Epithelial cell of prostate (primary cell): ENCODE results near the gene VGLL4.
"Not testable (repeated sequence)": the region's sequence is repeated elsewhere in the genome, so short reads cannot be mapped to it uniquely, and the experiment has no call there.

ENCODE experiments used
- DNase-seq: peaks from one replicate; pipeline ENCODE4 v3.0.0-alpha.2; 2011; ENCODE audit warnings: low read depth, low spot score
- H3K27ac ChIP-seq: fragments of 450-650 bp; 2 replicates; pipeline ENCODE4 v1.5.1; 2017; ENCODE audit warnings: mild to moderate bottlenecking

VGLL4 gene

DNA sequence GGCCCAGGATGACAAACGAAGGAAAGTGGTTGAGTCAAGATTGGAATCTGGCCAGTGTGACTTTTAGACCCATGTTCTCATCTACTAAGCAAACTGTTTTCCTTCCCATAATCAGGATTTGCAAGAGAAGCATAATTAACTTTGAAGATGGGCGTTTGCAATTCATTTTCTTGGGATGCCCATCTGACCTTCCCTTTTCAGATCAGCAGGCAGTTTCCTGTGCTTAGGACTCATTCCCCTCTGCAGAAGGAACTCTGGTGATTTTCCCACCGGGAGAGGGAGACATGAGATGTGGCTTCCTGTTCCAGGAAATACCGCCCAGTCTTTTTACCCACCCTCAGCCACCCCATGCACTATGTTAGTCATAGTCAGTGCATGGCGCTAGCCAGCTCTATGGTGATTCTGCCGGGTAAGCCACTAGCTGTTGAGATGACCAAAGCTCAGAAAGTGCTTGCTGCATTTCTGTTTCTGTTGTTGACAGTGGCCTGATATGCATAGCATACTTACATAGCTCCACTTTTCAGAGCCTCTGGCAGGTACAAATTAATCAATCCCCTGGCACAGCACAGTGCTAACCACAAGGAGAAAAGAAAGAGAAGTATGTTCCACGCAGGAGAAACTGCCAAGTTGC is 129.4 kb downstream of the VGLL4 start:
- H3K27ac ChIP-seq, result no peak overlapping the region
- no peak for DNase-seq

DNA sequence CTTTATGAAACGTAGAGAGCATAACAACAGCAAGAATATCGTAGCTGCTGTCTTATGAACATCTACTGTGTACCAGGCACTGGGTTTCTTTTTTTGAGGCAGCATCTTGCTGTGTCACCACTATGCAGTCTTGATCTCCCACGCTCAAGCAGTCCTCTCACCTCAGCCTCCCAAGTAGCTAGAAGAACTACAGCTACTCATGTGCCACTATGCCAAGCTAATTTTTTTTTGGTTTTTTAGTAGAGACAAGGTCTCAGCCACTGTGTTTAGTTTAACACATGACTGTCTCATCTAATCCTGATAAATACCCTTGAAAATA is 129.9 kb downstream of the VGLL4 start:
- H3K27ac ChIP-seq, result no peak overlapping the region

DNA sequence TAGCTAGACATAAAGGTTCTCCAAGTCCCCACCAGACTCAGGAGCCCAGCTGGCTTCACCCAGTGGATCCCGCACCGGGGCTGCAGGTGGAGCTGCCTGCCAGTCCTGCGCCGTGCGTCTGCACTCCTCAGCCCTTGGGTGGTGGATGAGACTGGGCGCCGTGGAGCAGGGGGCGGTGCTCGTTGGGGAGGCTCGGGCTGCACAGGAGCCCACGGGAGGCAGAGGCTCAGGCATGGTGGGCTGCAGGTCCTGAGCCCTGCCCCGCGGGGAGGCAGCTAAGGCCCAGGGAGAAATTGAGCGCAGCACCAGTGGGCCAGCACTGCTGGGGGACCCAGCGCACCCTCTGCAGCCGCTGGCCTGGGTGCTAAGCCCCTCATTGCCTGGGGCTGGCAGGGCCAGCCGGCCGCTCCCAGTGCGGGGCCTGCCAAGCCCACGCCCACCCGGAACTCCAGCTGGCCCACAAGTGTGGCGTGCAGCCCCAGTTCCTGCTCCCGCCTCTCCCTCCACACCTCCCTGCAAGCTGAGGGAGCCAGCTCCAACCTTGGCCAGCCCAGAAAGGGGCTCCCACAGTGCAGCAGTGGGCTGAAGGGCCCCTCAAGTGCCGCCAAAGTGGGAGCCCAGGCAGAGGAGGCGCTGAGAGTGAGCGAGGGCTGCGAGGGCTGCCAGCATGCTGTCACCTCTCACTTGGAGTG is 130.4 kb downstream of the VGLL4 start:
- H3K27ac ChIP-seq, result not testable (repeated sequence)

More for the DNA sequence above, 129.9 kb downstream of the VGLL4 start:
- no peak for DNase-seq

DNA sequence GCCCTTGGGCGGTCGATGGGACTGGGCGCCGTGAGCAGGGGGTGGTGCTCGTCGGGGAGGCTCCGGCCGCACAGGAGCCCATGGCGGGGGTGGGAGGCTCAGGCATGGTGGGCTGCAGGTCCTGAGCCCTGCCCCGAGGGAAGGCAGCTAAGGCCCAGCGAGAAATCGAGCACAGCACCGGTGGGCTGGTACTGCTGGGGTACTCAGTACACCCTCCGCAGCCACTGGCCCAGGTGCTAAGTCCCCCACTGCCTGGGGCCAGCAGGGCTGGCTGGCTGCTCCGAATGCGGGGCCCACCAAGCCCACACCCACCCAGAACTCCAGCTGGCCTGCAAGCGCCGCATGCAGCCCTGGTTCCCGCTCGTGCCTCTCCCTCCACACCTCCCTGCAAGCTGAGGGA is 132.1 kb downstream of the VGLL4 start:
- not testable (repeated sequence) for H3K27ac ChIP-seq, DNase-seq

More for the DNA sequence above, 130.4 kb downstream of the VGLL4 start:
- DNase-seq, result not testable (repeated sequence)

DNA sequence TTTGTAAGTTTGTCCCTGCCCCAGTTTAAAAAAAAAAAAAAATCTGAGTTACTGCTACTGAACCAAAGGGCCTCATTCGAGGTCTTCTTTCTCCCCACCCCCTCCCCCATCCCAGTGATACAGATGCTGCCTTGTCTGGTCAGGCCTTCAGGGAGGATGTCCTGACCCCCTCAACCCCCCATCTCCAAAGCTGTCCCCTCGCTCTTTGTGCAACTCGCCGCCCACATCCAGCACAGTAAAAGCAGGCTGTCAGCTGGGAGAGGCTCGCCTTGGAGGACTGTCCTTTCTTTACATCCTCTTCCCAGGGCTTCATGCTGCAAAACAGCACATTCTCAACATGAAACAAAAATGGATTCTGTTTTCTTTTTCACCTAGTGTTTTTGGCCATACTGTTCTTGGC is 133.4 kb downstream of the VGLL4 start:
- no peak overlapping the region for H3K27ac ChIP-seq

DNA sequence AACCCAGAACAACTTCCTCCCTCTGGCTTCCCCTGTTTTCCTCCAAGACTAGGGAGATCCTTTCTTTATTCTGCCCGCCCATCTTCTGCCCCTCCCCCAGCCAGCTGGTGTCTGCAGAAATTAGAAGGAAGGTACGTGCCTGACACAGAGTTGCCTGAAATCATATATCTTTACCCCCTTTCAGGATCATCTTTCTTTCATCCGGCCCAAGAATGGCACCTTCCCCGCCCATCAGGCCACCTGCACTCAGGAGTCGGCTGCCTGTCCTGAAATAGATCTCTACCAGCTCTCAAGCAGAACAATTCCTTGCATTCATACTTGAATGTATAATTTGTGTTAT is 133.7 kb downstream of the VGLL4 start:
- DNase-seq, result no peak
- no peak overlapping the region for H3K27ac ChIP-seq

More for the DNA sequence above, 133.4 kb downstream of the VGLL4 start:
- DNase-seq, result no peak

DNA sequence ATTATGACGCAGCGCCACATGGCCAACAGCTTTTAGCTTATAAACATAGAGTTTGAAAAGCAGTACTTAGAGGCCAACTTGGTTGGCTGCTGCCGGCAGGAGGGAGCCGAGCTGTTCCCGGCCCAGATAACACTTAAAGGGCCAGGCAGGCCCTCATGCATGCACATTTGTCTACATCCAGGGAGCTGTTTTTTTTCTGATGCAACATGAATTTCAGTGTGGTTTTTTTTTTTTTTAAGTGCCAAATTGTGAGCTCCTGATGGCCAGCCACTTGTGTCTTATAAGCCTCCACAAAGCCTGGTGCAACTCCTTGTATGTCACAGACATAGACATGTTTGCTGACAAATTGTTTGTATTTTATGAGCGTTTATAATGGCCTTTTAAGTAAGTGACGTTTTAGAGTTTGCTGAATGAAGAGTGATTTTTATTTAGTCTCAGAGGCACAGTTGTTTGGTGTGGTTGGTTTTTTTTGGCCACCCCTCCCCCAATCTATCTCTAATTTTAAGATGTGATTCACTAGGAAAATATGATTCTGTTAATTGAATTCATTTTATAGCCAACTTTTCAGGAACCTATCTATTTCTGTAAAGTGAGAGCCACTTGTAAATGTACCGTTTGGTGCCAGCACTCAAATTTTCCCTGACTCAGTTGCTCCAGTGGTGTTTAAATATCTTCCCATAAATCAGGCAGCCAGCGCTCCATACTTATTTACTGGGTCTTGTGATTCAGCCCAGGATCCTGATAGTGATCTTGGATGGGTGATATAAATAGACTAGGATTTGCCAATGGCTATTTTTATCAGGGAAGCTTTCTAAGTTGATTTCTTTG is 134.3 kb downstream of the VGLL4 start:
- H3K27ac ChIP-seq, result no peak overlapping the region
- no peak for DNase-seq

DNA sequence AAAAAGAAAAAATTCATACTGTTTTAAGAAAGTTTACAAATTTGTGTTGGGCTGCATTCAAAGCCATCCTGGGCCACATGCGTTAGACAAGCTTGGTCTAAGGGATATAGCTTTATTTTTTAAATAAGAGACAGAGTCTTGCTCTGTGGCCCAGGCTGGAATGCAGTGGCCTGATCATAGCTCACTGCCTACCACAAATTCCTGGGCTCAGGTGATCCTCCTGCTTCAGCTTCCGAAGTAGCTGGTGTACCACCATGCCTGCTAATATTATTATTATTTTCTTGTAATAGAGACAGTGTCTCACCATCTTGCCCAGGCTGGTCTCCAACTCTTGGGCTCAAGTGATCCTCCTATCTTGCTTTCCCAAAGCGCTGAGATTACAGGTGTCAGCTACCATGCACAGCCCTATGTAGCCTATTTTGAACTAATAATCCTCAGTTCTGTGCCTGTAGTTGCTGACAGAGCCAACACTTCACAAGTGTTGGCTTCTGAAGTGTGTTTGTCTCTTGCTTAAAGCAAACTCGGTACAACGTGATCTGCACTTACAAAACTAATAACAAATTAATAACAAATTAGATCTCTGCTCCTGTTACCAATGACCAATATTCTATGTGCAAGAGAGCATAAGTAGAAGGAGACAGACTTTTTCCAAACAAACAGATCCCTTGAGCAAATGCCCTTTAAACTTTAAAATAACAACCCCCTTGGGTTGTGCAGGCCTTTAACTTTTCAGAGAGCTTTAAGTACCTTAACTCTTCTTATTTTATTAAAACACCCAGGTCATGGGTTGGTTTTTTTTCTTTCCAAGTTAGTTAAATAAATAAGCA is 135.2 kb downstream of the VGLL4 start:
- H3K27ac ChIP-seq, result no peak overlapping the region

DNA sequence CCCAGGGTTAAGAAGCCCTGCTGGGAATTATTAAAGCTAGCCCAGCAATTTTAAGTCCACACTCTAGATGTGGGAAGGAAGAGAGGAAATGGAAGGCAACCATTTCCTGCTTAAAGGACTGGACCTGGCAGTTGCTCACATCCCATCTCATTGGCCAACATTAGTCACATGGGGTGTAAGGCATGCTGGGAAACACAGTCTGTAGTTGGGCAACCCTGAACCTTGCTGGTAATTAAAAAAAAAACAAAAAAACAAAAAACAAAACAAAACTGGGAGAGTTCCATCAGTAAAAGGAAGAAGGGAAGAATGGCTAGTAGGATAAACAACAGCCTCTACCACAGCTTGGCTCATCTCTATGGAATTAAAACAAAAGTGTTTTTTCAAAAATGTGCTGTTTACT is 136.0 kb downstream of the VGLL4 start:
- DNase-seq, result no peak

More for the DNA sequence above, 135.2 kb downstream of the VGLL4 start:
- DNase-seq, result no peak

More for the DNA sequence above, 136.0 kb downstream of the VGLL4 start:
- no peak overlapping the region for H3K27ac ChIP-seq
